Measurements from ENCODE around the gene SYT7.

The SYT7 gene

DNA sequence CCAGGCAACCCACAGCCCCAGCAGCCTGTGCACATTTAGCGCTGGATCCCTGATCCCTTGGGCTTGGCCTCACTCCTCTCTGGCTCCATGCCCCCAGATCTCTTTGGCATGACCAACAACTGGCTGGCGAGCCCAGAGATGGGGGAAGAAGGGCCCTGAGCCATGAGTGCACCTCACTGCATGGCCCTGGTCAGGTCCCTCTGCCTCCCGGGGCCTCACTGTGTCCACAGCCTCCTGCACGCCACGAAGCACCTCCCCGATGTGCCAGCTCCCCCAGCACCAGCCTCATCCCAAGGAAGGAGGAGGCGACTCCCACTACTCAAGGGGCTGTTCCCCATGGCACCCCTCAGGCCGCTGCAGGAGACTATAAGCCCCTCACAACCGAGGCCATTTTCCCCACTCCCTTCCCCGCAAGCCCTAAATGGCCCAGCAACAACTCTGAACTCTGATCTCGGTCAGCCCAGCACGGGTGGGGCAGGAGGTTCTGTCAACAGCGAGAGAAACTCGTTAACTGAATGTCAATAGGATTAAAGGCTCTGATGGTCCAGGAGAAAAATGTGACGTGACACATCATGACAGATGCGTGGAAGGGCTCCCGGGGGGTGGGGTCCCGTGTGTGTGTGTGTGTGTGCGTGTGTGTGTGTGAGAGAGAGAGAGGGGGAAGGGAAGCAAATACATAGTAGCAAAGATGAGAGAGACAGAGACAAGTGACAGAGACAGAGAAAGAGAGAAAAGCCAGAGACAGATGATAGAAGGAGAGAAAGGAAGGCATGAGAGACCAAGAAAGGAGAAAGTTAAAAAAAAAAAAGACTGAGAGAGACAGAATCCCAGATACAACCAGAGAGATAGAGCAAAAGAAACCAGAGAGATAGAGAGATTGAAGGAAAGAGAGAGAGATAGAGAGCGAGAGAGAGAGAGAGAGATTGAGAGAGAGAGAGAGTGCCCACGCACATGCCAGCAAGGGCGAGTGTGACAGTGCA lies 28.4 kb upstream of the SYT7 start:
- no peak for DNase-seq (ENCODE audit: low spot score)

GRCh38 chr11:61607920-61608599 lies 27.2 kb upstream of the SYT7 start:
- no peak for DNase-seq (ENCODE audit: low spot score)

DNA sequence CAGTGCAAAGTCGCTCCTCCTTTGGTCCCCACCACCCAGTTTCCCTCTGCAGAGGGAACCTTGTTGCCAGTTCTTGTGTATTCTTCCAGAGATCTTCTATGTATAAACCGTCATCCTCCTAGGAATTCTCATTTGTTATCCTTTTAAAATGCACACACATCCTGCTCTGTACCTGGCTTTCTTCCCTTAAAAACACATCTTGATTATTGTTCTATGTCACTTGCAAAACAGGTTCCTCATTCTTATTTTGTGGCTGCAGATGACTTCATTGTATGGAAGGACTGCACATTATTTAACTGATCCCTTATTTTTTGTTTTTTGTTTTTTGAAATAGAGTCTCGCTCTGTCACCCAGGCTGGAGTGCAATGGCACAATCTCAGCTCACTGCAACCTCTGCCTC lies 26.6 kb upstream of the SYT7 start:
- DNase-seq (ENCODE audit: low spot score): no peak

- DNase-seq (ENCODE audit: low spot score): no peak
Observed at GRCh38 chr11:61603667-61604066, 22.8 kb upstream of the SYT7 start.

- DNase-seq (ENCODE audit: low spot score): no peak
Observed at GRCh38 chr11:61602775-61603569, 22.1 kb upstream of the SYT7 start.

DNA sequence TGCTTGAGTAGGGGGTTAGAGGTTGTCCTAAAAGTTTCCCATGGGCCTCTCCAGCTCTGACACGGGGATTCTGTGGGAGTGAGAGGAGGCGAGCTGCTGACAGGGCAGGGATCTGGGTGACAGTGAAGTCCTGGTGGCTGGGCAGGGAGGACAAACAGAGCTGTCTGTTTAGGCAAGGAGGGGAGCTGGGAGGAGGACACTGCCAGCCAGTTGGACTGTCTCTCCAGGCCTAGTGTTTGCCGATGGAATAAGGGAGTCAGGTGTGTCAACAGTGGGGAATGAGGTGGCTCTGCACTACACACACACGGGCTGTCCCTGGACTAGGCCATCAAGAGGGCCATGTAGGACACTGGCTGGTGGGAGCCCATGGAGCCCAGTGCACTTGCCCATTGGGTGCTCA lies 20.6 kb upstream of the SYT7 start:
- no peak for DNase-seq (ENCODE audit: low spot score)

GRCh38 chr11:61599968-61600710 lies 19.3 kb upstream of the SYT7 start:
- DNase-seq (ENCODE audit: low spot score): no peak

- no peak for DNase-seq (ENCODE audit: low spot score)
Observed at GRCh38 chr11:61598886-61599868, 18.3 kb upstream of the SYT7 start.

DNA sequence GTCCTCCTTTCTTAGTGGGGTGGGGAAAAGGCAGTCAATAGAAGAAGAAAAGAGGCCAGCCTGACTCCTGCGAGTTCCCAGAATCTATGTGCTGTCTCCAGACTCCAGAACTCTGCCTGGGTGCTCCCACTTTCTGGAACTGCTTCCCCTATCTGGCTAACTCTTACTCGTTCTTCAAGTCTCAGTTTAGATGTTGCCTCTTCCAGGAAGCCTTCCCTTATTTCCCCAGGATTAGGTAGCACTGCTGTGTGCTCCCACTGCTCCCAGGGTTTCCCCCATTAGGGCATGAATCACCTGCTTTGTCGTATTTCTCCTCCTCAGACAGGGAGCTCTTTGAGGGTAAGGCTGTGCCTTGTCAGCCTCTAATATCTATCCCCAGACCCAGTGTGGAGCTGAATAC lies 17.5 kb upstream of the SYT7 start:
- no peak for DNase-seq (ENCODE audit: low spot score)

GRCh38 chr11:61596990-61597389 lies 16.1 kb upstream of the SYT7 start:
- no peak for DNase-seq (ENCODE audit: low spot score)

DNA sequence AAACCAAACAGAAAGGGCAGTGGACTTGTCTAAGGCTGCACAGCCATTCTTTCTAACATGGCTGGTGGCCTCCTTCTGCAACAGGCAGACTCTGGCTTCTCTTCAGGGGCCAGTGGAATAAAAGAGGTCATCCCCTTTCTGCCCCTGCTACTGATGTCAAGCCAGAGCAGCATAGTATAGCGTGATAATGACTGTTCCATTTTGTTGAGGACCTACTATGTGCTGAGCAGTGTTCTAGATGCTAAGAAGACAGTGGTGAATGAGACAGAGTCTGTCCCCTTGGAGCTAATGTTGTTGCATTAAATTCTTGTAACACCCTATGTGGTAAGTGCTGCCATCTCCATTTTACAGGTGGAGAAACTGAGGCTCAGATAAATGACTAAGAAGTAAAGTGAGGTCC lies 15.7 kb upstream of the SYT7 start:
- DNase-seq (ENCODE audit: low spot score): no peak

GRCh38 chr11:61594907-61595257 lies 14.0 kb upstream of the SYT7 start:
- no peak for DNase-seq (ENCODE audit: low spot score)

DNA sequence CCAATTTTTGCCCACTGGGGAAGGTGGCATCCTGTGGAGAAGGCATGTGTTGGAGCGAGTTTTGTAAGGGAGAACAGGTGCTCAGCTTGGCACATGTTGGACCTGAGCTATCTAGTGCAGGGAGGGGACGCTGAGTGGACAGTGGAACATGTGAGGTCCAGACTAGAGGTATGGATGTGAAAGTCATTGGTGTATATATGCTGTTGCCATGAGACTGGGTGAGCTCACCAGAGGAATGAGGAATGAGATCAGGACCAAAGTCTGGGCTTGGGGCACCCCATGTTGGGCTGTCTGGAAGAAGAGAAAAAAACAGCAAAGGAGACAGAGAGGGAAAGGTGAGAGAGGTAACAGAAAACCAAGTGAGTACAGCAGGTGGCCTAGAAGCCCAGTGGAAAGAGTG lies 12.3 kb upstream of the SYT7 start:
- DNase-seq (ENCODE audit: low spot score): no peak

DNA sequence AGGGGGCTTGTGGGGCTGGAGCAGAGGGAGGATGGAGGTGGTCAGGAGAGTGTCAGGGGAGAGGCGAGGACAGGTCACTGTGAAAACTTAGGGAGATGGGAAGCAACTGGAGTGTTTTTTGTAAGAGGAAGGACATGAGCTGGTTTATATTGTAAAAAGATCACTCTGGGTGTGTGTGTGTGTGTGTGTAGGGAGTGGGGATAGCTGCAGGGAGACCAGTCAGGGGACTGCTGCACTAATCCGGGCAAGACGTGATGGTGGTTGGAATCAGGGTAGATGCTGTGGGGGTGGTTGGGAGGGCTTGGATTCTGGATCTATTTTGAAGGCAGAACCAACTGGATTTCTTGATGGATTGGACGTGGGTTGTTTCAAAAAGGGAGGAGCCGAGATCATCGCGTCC lies 11.3 kb upstream of the SYT7 start:
- no peak for DNase-seq (ENCODE audit: low spot score)

- no peak for DNase-seq (ENCODE audit: low spot score)
Observed at GRCh38 chr11:61589961-61590360, 9.1 kb upstream of the SYT7 start.

- DNase-seq (ENCODE audit: low spot score): no peak
Observed at GRCh38 chr11:61588728-61589191, 7.9 kb upstream of the SYT7 start.

DNA sequence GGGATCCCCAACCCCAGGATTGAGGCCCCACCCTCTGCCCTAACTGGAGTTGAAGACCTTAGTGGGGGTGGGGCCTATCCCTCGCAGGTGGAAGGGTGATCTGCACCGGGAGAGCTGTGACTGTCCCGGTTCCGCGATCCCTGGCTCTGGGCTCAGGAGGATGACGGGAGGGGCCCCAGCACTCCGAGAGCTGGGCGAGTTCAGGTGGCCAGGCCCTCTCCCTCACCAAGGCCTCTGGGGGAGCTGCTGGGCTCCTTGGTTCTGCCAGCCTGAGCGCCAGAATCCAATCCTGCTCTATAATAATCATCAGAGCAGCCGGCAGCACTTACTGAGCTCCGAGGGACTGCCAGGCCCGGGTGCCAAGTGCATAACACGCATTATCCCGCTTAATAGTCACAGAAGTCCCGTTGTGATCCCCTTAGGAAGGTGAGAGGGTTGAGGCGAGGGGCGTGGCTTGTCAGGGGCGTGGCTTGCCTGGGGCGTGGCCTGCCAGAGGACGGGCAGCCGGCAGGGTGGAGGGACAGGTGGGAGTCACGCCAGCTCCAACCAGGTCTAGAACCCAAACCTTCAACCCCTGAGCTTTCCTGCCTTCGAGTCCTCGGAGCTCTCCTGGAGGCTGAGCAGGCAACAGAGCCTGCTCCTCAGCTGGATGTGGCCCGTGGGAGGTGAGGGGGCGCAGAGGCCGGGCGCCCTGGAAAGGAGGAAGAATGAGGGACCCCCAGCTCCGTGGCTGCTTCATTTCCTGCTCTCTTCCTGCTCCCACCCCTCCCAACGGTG lies 7.3 kb upstream of the SYT7 start:
- peak; percentile 23 for DNase-seq (ENCODE audit: low spot score)

GRCh38 chr11:61587541-61587941 lies 6.7 kb upstream of the SYT7 start:
- DNase-seq (ENCODE audit: low spot score): no peak

DNA sequence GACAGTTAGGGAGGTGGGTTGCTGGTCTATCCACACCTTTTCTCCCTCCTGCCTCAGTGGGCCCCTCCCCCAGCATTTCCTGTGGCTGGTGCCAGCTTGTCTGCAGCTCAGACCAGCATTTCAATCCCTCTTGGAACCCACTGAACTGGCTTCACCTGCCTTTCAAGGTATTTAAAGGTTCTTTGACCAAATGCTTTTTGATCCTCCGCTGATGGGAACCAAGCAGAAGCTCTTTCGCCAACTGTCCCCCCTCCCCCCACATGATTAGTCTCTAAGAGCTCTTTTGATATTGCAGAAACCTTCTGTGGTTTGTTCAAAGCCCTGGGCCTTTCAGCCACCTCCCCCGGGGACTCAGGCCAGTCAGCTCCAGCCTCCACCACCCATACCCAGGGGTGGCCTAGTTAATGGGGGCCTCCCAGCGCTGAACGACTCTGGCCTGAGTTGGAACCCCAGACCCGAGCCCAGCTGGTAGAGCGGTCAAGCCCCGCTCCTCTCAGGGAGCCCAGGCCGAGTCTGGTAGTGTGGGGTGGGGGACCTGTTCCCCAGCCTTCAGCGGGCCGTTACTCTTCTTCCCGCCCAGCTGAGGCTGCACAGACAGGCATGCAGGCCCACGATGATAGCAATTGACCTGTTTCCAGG lies 6.0 kb upstream of the SYT7 start:
- DNase-seq (ENCODE audit: low spot score): no peak

Measured in activated CD4-positive, alpha-beta T cell treated with anti-CD3 and anti-CD28 coated beads, Interleukin-2, Interleukin-4, amounts not matched to agents 100 ng/mL and 50 ng/mL, durations not matched to agents 16 hours and 8 hours (primary cell).